MM.1S (cell line): ENCODE measurements around the gene AP5S1.

Experiments
- EZH2 ChIP-seq: fragments of 300-600 bp; sonication (generic); optimal IDR thresholded peaks from 2 replicates; pipeline ENCODE3; 2017; ENCODE audit warnings: low read depth, mild to moderate bottlenecking, antibody characterized with exemption, low read length, mixed read lengths
- EZH2phosphoT487 ChIP-seq: fragments of 300-600 bp; sonication (generic); IDR thresholded peaks from 2 replicates; pipeline ENCODE4 v1.6.1; 2018; ENCODE audit warnings: antibody characterized with exemption, low read length
- TF ChIP-seq, protein P1 (sequence below): fragments of 300-600 bp; sonication (generic); IDR thresholded peaks from 2 replicates; pipeline ENCODE4 v1.5.1; 2016; ENCODE audit warnings: antibody characterized with exemption, low read length, mixed read lengths

DNA sequence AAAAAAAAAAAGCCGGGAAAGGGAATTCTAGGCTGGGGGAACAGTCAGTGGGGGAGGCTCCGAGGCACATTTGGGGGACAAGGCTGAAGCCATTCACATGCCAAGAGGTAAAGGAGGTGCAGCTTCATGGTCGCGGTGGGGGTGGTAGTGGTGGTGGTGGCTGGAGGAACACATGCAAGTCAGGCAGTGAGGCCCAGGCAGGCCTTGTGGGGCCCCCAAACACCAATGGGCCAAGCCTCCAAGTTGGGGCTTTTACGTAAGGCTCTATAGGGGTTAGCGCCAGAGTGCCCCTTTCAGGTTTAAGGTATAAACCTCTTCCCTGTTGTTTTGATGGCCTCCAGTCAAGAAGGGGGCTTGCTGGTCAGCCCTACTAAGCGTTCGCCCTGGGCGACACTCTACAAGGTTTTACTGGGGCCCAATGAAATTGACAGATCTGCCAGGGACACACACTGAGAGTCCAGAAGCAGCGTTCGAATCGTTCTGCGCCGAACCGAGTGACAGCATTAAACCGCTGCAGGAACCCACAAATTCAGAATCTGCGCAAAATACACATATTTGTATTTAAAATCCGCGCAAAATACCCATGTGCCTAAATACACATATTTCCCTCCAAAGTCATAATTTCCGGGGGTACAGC lies 818 bp upstream of the AP5S1 start:
- TF ChIP-seq, protein P1, sequence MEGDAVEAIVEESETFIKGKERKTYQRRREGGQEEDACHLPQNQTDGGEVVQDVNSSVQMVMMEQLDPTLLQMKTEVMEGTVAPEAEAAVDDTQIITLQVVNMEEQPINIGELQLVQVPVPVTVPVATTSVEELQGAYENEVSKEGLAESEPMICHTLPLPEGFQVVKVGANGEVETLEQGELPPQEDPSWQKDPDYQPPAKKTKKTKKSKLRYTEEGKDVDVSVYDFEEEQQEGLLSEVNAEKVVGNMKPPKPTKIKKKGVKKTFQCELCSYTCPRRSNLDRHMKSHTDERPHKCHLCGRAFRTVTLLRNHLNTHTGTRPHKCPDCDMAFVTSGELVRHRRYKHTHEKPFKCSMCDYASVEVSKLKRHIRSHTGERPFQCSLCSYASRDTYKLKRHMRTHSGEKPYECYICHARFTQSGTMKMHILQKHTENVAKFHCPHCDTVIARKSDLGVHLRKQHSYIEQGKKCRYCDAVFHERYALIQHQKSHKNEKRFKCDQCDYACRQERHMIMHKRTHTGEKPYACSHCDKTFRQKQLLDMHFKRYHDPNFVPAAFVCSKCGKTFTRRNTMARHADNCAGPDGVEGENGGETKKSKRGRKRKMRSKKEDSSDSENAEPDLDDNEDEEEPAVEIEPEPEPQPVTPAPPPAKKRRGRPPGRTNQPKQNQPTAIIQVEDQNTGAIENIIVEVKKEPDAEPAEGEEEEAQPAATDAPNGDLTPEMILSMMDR = no peak
- TF ChIP-seq EZH2 = no peak
- no peak for TF ChIP-seq EZH2phosphoT487
